AG04449 (cell line): ENCODE measurements around the gene FLNC.
A peak's percentile ranks its signal among the peaks of the same experiment; 100 is the strongest.

Experiments used
- CTCF ChIA-PET: fragments of 350-600 bp; formaldehyde crosslinking; extraction: SDS; loops from one replicate; lab custom pipeline; 2021; ENCODE audit warnings: antibody characterized with exemption; lab: Yijun Ruan, JAX
- POLR2A ChIA-PET: fragments of 400-600, 350-600 bp; formaldehyde crosslinking; extraction: SDS; loops from one replicate; lab custom pipeline; 2020; ENCODE audit warnings: antibody characterized with exemption, inconsistent platforms; lab: Yijun Ruan, JAX
- DNase-seq: peaks from one replicate; pipeline ENCODE4 v3.0.0-alpha.2; 2010; ENCODE audit warnings: low read depth, low spot score
- H3K4me3 ChIP-seq: 2 replicates; pipeline ENCODE4 v1.5.1; 2011; ENCODE audit warnings: low read depth, mild to moderate bottlenecking, control low read depth, low read length
- CTCF ChIP-seq: IDR thresholded peaks from one replicate; pipeline ENCODE4 v1.5.1; 2011; ENCODE audit warnings: mild to moderate bottlenecking, moderate library complexity, low read length, control low read depth, inconsistent platforms; ENCODE audit not compliant: insufficient read depth; ENCODE audit errors: missing control alignments

FLNC gene

GRCh38 chr7:128793181-128793547 is 37.0 kb upstream of the FLNC start:
- TF ChIP-seq CTCF: no peak
- ChIA-PET POLR2A (interaction anchor here (1.1 kb wide), 1 partner anchor 35 kb away, joined by 3 read pairs; no protein-coding TSS in a partner anchor), CTCF (interaction anchor here (1.1 to 1.2 kb wide), 2 partner anchors 15 to 90 kb away, joined by 3 read pairs; no protein-coding TSS in a partner anchor)
- no peak overlapping the region for H3K4me3 ChIP-seq
- no peak for DNase-seq

- ChIA-PET POLR2A (no interaction called here), CTCF (interaction anchor here (1.2 kb wide), 1 partner anchor 89 kb away, joined by 3 read pairs; no protein-coding TSS in a partner anchor)
- no peak for TF ChIP-seq CTCF
- no peak for DNase-seq
- no peak overlapping the region for H3K4me3 ChIP-seq
Observed at GRCh38 chr7:128794020-128794419, 36.2 kb upstream of the FLNC start.

- TF ChIP-seq CTCF: no peak
- POLR2A ChIA-PET: no interaction called here
- no peak for DNase-seq
- CTCF ChIA-PET: interaction anchor here (1.2 to 1.8 kb wide), 3 partner anchors 23 to 89 kb away, joined by 3 to 5 read pairs (median 3); no protein-coding TSS in a partner anchor
- H3K4me3 ChIP-seq: no peak overlapping the region
Observed at GRCh38 chr7:128794436-128794835, 35.8 kb upstream of the FLNC start.

GRCh38 chr7:128795129-128795528 is 35.1 kb upstream of the FLNC start:
- TF ChIP-seq CTCF: no peak
- POLR2A ChIA-PET: interaction anchor here (1.1 kb wide), 1 partner anchor 36 kb away, joined by 3 read pairs; no protein-coding TSS in a partner anchor
- DNase-seq: no peak
- CTCF ChIA-PET: interaction anchor here (1.5 to 1.8 kb wide), 2 partner anchors 23 to 85 kb away, joined by 3 to 5 read pairs; no protein-coding TSS in a partner anchor
- no peak overlapping the region for H3K4me3 ChIP-seq

GRCh38 chr7:128796327-128796726 is 33.9 kb upstream of the FLNC start:
- TF ChIP-seq CTCF: no peak
- no peak overlapping the region for H3K4me3 ChIP-seq
- POLR2A ChIA-PET: interaction anchor here (0.9 to 1.1 kb wide), 2 partner anchors 33 to 35 kb away, joined by 3 to 4 read pairs; no protein-coding TSS in a partner anchor
- CTCF ChIA-PET: interaction anchor here (1.8 kb wide), 1 partner anchor 84 kb away, joined by 5 read pairs; no protein-coding TSS in a partner anchor
- DNase-seq: peak; percentile 57

GRCh38 chr7:128799451-128799850 is 30.8 kb upstream of the FLNC start:
- no peak for TF ChIP-seq CTCF
- CTCF ChIA-PET: no interaction called here
- POLR2A ChIA-PET: interaction anchor here (0.6 kb wide), 1 partner anchor 67 kb away, joined by 5 read pairs; no protein-coding TSS in a partner anchor
- no peak for DNase-seq
- no peak overlapping the region for H3K4me3 ChIP-seq
